ENCODE results near the gene CANX. TPM values are rescaled to one million over a fixed set of nuclear protein-coding genes. Genes with fewer than 3 reads are reported as not detected.
A peak's percentile ranks its signal among the peaks of the same experiment; 100 is the strongest.

CANX gene
- total and polyA plus RNA-seq, 2 of the 13 experiments (the other 11 are each of a cell fraction or from before 2014, with no cell fraction given): 477 to 680 TPM

- TF ChIP-seq ZNF18 (CRISPR knock-in tag; IDR thresholded peaks at IDR 0.05; ENCODE audit: insufficient replicate concordance) (peak; percentile 74), ZNF879 (CRISPR knock-in tag; IDR thresholded peaks at IDR 0.05) (0 out of 2 replicates have a peak, but pooled peaks have one; percentile 41), ZBTB38 (CRISPR knock-in tag; IDR thresholded peaks at IDR 0.05) (no peak), KAT8 (CRISPR knock-in tag; IDR thresholded peaks at IDR 0.05) (no peak), ZNF678 (CRISPR knock-in tag; IDR thresholded peaks at IDR 0.05) (no peak), PLSCR1 (CRISPR knock-in tag; IDR thresholded peaks at IDR 0.05; ENCODE audit: borderline replicate concordance) (no peak), PRDM4 (CRISPR knock-in tag; IDR thresholded peaks at IDR 0.05; ENCODE audit: borderline replicate concordance) (no peak), SMAD9 (CRISPR knock-in tag; IDR thresholded peaks at IDR 0.05) (no peak), ZNF512 (CRISPR knock-in tag; IDR thresholded peaks at IDR 0.05) (no peak), ZFP41 (CRISPR knock-in tag; IDR thresholded peaks at IDR 0.05; ENCODE audit: borderline replicate concordance) (no peak), ZNF501 (CRISPR knock-in tag; IDR thresholded peaks at IDR 0.05) (peak; percentile 79), ZNF30 (CRISPR knock-in tag; IDR thresholded peaks at IDR 0.05) (peak; percentile 79; the same call in 1 of the 2 replicates), ZIK1 (CRISPR knock-in tag; IDR thresholded peaks at IDR 0.05; ENCODE audit: borderline replicate concordance, low read depth) (peak; percentile 62; the same call in 1 of the 2 replicates), SOX5 (CRISPR knock-in tag; IDR thresholded peaks at IDR 0.05; ENCODE audit: borderline replicate concordance) (no peak; the same call in 1 of the 2 replicates), ZNF777 (CRISPR knock-in tag; IDR thresholded peaks at IDR 0.05) (no peak), PHF21A (CRISPR knock-in tag; IDR thresholded peaks at IDR 0.05) (no peak), ZNF331 (CRISPR knock-in tag; IDR thresholded peaks at IDR 0.05) (peak; percentile 43), ZFP37 (CRISPR knock-in tag; IDR thresholded peaks at IDR 0.05; ENCODE audit: borderline replicate concordance) (no peak), NCOR1 (IDR thresholded peaks at IDR 0.05; ENCODE audit: borderline replicate concordance, low read length) (no peak; the same call in 1 of the 2 replicates)
- TF ChIP-seq, protein P1, sequence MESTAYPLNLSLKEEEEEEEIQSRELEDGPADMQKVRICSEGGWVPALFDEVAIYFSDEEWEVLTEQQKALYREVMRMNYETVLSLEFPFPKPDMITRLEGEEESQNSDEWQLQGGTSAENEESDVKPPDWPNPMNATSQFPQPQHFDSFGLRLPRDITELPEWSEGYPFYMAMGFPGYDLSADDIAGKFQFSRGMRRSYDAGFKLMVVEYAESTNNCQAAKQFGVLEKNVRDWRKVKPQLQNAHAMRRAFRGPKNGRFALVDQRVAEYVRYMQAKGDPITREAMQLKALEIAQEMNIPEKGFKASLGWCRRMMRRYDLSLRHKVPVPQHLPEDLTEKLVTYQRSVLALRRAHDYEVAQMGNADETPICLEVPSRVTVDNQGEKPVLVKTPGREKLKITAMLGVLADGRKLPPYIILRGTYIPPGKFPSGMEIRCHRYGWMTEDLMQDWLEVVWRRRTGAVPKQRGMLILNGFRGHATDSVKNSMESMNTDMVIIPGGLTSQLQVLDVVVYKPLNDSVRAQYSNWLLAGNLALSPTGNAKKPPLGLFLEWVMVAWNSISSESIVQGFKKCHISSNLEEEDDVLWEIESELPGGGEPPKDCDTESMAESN (CRISPR knock-in tag; conservative IDR thresholded peaks at IDR 0.05): no peak; the same call in 1 of the 2 replicates
Observed at GRCh38 chr5:179698935-179699615, at the start of gene CANX (continued).

Data from HepG2 (cell line).